SJSA1 (cell line): ENCODE measurements around the gene DDX51. TPM values are rescaled to one million over a fixed set of nuclear protein-coding genes. Genes with fewer than 3 reads are reported as not detected.
A peak's percentile ranks its signal among the peaks of the same experiment; 100 is the strongest.
"Not testable (repeated sequence)": the region's sequence is repeated elsewhere in the genome, so short reads cannot be mapped to it uniquely, and the experiment has no call there.

Experiments used
- DNase-seq, 2 experiments: peaks; one replicate each; pipeline ENCODE4 v3.0.0-alpha.2; 2015 to 2020; ENCODE audit warnings: low spot score in 2 of 2, low read depth in 1 of 2
- H3K27ac ChIP-seq: fragments of 250-450 bp; sonication (Bioruptor Pico); 2 replicates; pipeline ENCODE4 v1.5.1; 2020; ENCODE audit warnings: mild to moderate bottlenecking, moderate library complexity
- H3K27me3 ChIP-seq: fragments of 250-450 bp; sonication (Bioruptor Pico); replicated peaks from 2 replicates; pipeline ENCODE4 v1.5.1; 2020; ENCODE audit warnings: mild to moderate bottlenecking, moderate library complexity
- H3K36me3 ChIP-seq: fragments of 250-450 bp; sonication (Bioruptor Pico); 2 replicates; pipeline ENCODE4 v1.5.1; 2020; ENCODE audit warnings: mild to moderate bottlenecking
- H3K4me1 ChIP-seq: fragments of 250-450 bp; sonication (Bioruptor Pico); replicated peaks from 2 replicates; pipeline ENCODE4 v1.6.1; 2021; ENCODE audit warnings: mild to moderate bottlenecking
- H3K4me3 ChIP-seq: fragments of 250-450 bp; sonication (Bioruptor Pico); 2 replicates; pipeline ENCODE4 v1.5.1; 2020; ENCODE audit warnings: mild to moderate bottlenecking
- H3K9me3 ChIP-seq: fragments of 250-450 bp; sonication (Bioruptor Pico); replicated peaks from 2 replicates; pipeline ENCODE4 v1.5.1; 2020; ENCODE audit warnings: mild to moderate bottlenecking
- total RNA-seq: library from RNA; depleted of rRNA; stranded (reverse); fragments of >200 nt; shearing (Covaris generic); gene quantifications from 2 replicates; pipeline ENCODE4 v1.2.3, GENCODE V29; 2014

DDX51 gene
- total RNA-seq, 1 experiment from 2014 or later = 11.8 TPM

GRCh38 chr12:132140918-132141841 lies 2.9 kb downstream of the DDX51 start:
- Histone ChIP-seq H3K4me1 (peaks cover 18% of the 10 kb centered on the region), H3K9me3 (0 out of 2 replicates have a peak, but pooled peaks cover 7% of the 10 kb centered on the region), H3K4me3 (no peak overlapping the region), H3K27me3 (no peaks in the 10 kb centered on the region), H3K27ac (no peak overlapping the region), H3K36me3 (peaks cover 52% of the 10 kb centered on the region)
- DNase-seq = peak in 1 of 2 experiments; percentile 32

- peaks cover 52% of the 10 kb centered on the region for H3K36me3 ChIP-seq
- 0 out of 2 replicates have a peak, but pooled peaks cover 7% of the 10 kb centered on the region for H3K9me3 ChIP-seq
Observed at GRCh38 chr12:132140501-132140900, 3.6 kb downstream of the DDX51 start.

GRCh38 chr12:132139912-132140311 lies 4.2 kb downstream of the DDX51 start:
- H3K9me3 ChIP-seq = 0 out of 2 replicates have a peak, but pooled peaks cover 7% of the 10 kb centered on the region
- no peak overlapping the region for H3K27ac ChIP-seq
- peaks cover 12% of the 10 kb centered on the region for H3K4me1 ChIP-seq
- DNase-seq = no peak
- peaks cover 52% of the 10 kb centered on the region for H3K36me3 ChIP-seq
- H3K4me3 ChIP-seq = no peak overlapping the region
- no peaks in the 10 kb centered on the region for H3K27me3 ChIP-seq

More at GRCh38 chr12:132140501-132140900, 3.6 kb downstream of the DDX51 start:
- no peak overlapping the region for H3K27ac ChIP-seq
- no peaks in the 10 kb centered on the region for H3K27me3 ChIP-seq
- H3K4me3 ChIP-seq = no peak overlapping the region
- H3K4me1 ChIP-seq = peaks cover 18% of the 10 kb centered on the region
- peak in 1 of 2 experiments; percentile 36 for DNase-seq

GRCh38 chr12:132138941-132139871 lies 4.9 kb downstream of the DDX51 start:
- peaks cover 10% of the 10 kb centered on the region for H3K4me1 ChIP-seq
- peaks cover 46% of the 10 kb centered on the region for H3K36me3 ChIP-seq

GRCh38 chr12:132137483-132138125 lies 6.5 kb downstream of the DDX51 start:
- Histone ChIP-seq H3K9me3 (no peaks in the 10 kb centered on the region), H3K27me3 (no peaks in the 10 kb centered on the region), H3K4me1 (no peaks in the 10 kb centered on the region; the same call in 1 of the 2 replicates), H3K4me3 (no peak overlapping the region), H3K27ac (no peak overlapping the region), H3K36me3 (peaks cover 40% of the 10 kb centered on the region)
- no peak for DNase-seq

More at GRCh38 chr12:132138941-132139871, 4.9 kb downstream of the DDX51 start:
- 0 out of 2 replicates have a peak, but pooled peaks cover 7% of the 10 kb centered on the region for H3K9me3 ChIP-seq
- no peak overlapping the region for H3K4me3 ChIP-seq
- H3K27ac ChIP-seq = no peak overlapping the region
- no peak for DNase-seq
- H3K27me3 ChIP-seq = no peaks in the 10 kb centered on the region

- H3K36me3 ChIP-seq = peaks cover 26% of the 10 kb centered on the region
- H3K9me3 ChIP-seq, H3K27ac ChIP-seq, DNase-seq, H3K4me1 ChIP-seq, H3K4me3 ChIP-seq, H3K27me3 ChIP-seq: not testable (repeated sequence)
Observed at GRCh38 chr12:132136226-132136625, 7.9 kb downstream of the DDX51 start.

- not testable (repeated sequence) for H3K4me1 ChIP-seq, H3K27ac ChIP-seq, DNase-seq, H3K9me3 ChIP-seq, H3K4me3 ChIP-seq, H3K27me3 ChIP-seq
- H3K36me3 ChIP-seq = peaks cover 11% of the 10 kb centered on the region
Observed at GRCh38 chr12:132134653-132135183, 9.4 kb downstream of the DDX51 start.

- H3K9me3 ChIP-seq = no peaks in the 10 kb centered on the region
- no peaks in the 10 kb centered on the region for H3K4me1 ChIP-seq
- no peak overlapping the region for H3K27ac ChIP-seq
- no peak overlapping the region for H3K4me3 ChIP-seq
- no peaks in the 10 kb centered on the region for H3K27me3 ChIP-seq
- DNase-seq = no peak
- peaks cover 5% of the 10 kb centered on the region; the same call in 1 of the 2 replicates for H3K36me3 ChIP-seq
Observed at GRCh38 chr12:132133952-132134652, 10.0 kb downstream of the DDX51 start.

- no peak for DNase-seq
- Histone ChIP-seq H3K9me3 (no peaks in the 10 kb centered on the region), H3K4me1 (no peaks in the 10 kb centered on the region), H3K36me3 (peaks cover under 1% of the 10 kb centered on the region; the same call in 1 of the 2 replicates), H3K27ac (no peak overlapping the region), H3K4me3 (no peak overlapping the region), H3K27me3 (no peaks in the 10 kb centered on the region)
Observed at GRCh38 chr12:132132609-132133430, 11.3 kb downstream of the DDX51 start.

GRCh38 chr12:132131952-132132351 lies 12.2 kb downstream of the DDX51 start:
- no peak for DNase-seq
- Histone ChIP-seq H3K4me1 (no peaks in the 10 kb centered on the region), H3K4me3 (no peak overlapping the region), H3K27me3 (no peaks in the 10 kb centered on the region), H3K36me3 (peaks cover 5% of the 10 kb centered on the region; the same call in 1 of the 2 replicates), H3K9me3 (no peaks in the 10 kb centered on the region), H3K27ac (no peak overlapping the region)

- Histone ChIP-seq H3K4me3 (no peak overlapping the region), H3K36me3 (peaks cover 9% of the 10 kb centered on the region; the same call in 1 of the 2 replicates), H3K27ac (no peak overlapping the region), H3K27me3 (no peaks in the 10 kb centered on the region), H3K9me3 (no peaks in the 10 kb centered on the region), H3K4me1 (no peaks in the 10 kb centered on the region)
- DNase-seq = no peak
Observed at GRCh38 chr12:132131229-132131628, 12.9 kb downstream of the DDX51 start.

GRCh38 chr12:132130690-132131089 lies 13.4 kb downstream of the DDX51 start:
- no peak overlapping the region for H3K4me3 ChIP-seq

More at GRCh38 chr12:132130690-132131089, 13.4 kb downstream of the DDX51 start:
- Histone ChIP-seq H3K27ac (no peak overlapping the region), H3K9me3 (no peaks in the 10 kb centered on the region), H3K4me1 (no peaks in the 10 kb centered on the region), H3K27me3 (no peaks in the 10 kb centered on the region), H3K36me3 (peaks cover 9% of the 10 kb centered on the region; the same call in 1 of the 2 replicates)
- DNase-seq = no peak
